Mesothelial cell of epicardium (in vitro differentiated cells): ENCODE data around the gene EPN3. TPM values are rescaled to one million over a fixed set of nuclear protein-coding genes. Genes with fewer than 3 reads are reported as not detected.

Experiments used
- DNase-seq, 2 experiments: peaks; one replicate each; pipeline ENCODE4 v3.0.0; 2021; ENCODE audit warnings: low spot score in 2 of 2; ENCODE audit not compliant: unreplicated experiment in 2 of 2
- H3K27ac Mint-ChIP-seq: 2 replicates; pipeline ENCODE4 v1.8.0; 2021; ENCODE audit warnings: mixed read lengths
- H3K27me3 Mint-ChIP-seq: 2 replicates; pipeline ENCODE4 v1.8.0; 2021; ENCODE audit warnings: low read depth, mixed read lengths
- H3K36me3 Mint-ChIP-seq: 2 replicates; pipeline ENCODE4 v1.8.0; 2021; ENCODE audit warnings: mixed read lengths
- H3K4me1 Mint-ChIP-seq: 2 replicates; pipeline ENCODE4 v1.8.0; 2021; ENCODE audit warnings: mixed read lengths
- H3K4me3 Mint-ChIP-seq: 2 replicates; pipeline ENCODE4 v1.8.0; 2021; ENCODE audit warnings: mild to moderate bottlenecking, moderate library complexity, mixed read lengths
- H3K9me3 Mint-ChIP-seq: 2 replicates; pipeline ENCODE4 v1.8.0; 2021; ENCODE audit warnings: mixed read lengths
- total RNA-seq: library from RNA; stranded (reverse); gene quantifications from 3 replicates; pipeline ENCODE4 v1.2.1, GENCODE V29; 2021
- TF ChIP-seq, protein P1 (sequence below): fragments of 200-600 bp; sonication (generic); IDR thresholded peaks from one replicate; pipeline ENCODE4 v1.5.0; 2021; ENCODE audit warnings: antibody characterized with exemption; ENCODE audit not compliant: unreplicated experiment

The EPN3 gene
- total RNA-seq, 1 donor from 2014 or later = 15.1 TPM

DNA sequence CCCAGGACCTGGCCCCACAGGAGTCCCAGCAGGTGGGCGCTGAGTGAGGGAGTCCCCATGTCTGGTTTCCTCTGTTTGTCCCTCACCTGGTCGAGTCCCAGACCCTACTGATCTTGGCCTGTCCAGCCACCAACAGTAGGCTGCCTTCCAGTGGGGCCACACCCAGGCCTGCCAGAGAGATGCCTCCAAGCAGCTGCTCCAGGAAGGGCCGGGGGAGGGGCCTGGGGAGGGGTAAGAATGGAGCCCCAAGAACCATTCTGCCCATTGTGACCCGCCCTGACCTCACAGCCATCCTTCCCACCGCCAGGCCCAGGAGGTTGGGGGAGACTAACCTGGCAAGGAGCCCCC lies 15.2 kb downstream of the EPN3 start:
- peaks cover 3% of the 10 kb centered on the region for H3K27me3 Mint-ChIP-seq
- no peaks in the 10 kb centered on the region for H3K36me3 Mint-ChIP-seq
- H3K27ac Mint-ChIP-seq = no peak overlapping the region
- TF ChIP-seq, protein P1, sequence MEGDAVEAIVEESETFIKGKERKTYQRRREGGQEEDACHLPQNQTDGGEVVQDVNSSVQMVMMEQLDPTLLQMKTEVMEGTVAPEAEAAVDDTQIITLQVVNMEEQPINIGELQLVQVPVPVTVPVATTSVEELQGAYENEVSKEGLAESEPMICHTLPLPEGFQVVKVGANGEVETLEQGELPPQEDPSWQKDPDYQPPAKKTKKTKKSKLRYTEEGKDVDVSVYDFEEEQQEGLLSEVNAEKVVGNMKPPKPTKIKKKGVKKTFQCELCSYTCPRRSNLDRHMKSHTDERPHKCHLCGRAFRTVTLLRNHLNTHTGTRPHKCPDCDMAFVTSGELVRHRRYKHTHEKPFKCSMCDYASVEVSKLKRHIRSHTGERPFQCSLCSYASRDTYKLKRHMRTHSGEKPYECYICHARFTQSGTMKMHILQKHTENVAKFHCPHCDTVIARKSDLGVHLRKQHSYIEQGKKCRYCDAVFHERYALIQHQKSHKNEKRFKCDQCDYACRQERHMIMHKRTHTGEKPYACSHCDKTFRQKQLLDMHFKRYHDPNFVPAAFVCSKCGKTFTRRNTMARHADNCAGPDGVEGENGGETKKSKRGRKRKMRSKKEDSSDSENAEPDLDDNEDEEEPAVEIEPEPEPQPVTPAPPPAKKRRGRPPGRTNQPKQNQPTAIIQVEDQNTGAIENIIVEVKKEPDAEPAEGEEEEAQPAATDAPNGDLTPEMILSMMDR = no peak
- peak overlapping the region; percentile 70 for H3K4me3 Mint-ChIP-seq
- H3K4me1 Mint-ChIP-seq = peaks cover 14% of the 10 kb centered on the region
- DNase-seq = no peak
- H3K9me3 Mint-ChIP-seq = no peaks in the 10 kb centered on the region

DNA sequence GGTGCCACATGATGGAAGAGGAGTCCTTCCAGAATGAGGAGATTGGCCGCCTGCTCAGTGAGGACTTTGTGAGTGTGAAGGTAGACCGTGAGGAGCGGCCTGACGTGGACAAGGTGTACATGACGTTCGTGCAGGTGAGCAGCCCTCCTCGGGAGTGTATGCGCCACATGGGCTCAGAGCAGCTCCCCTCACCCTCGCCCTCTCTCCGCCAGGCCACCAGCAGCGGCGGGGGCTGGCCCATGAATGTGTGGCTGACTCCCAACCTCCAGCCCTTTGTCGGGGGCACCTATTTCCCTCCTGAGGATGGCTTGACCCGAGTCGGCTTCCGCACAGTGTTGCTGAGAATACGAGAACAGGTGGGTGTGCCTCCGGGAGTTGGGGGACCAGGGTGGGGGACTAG lies 16.3 kb downstream of the EPN3 start:
- Mint-ChIP-seq H3K27ac (no peak overlapping the region), H3K4me1 (peaks cover 6% of the 10 kb centered on the region), H3K27me3 (peaks cover 3% of the 10 kb centered on the region), H3K36me3 (no peaks in the 10 kb centered on the region), H3K4me3 (no peak overlapping the region), H3K9me3 (no peaks in the 10 kb centered on the region)
- TF ChIP-seq, protein P1 = no peak
- DNase-seq = no peak

DNA sequence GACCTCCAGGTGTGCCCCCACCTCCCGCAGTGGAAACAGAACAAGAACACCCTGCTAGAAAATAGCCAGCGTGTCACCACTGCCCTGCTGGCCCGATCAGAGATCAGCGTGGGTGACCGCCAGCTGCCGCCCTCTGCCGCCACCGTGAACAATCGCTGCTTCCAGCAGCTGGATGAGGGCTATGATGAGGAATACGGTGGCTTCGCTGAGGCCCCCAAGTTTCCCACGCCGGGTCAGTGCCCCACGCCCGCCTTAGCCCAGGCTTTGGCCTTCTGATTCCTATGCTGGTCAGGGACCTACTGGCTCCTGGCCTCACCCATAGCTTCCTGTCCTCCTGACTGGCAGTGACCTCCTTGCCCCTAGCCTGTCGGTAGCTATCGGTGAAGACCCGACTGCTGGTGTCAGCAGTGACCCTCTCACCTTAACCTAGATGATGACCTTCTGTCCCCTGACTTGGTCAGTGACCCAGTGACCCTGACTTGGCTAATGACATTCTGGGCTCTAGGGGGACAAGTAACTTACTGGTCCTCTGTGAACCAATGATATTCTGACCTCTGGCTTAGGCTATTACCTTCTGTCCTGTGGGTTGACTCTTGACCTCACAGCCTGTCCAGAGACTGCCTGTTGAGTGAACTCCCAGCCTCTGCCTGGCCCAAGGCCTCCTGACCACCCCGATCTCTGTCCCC lies 16.9 kb downstream of the EPN3 start:
- no peak for DNase-seq
- H3K9me3 Mint-ChIP-seq = no peaks in the 10 kb centered on the region
- H3K27me3 Mint-ChIP-seq = peaks cover 3% of the 10 kb centered on the region
- no peak overlapping the region for H3K4me3 Mint-ChIP-seq
- peaks cover 6% of the 10 kb centered on the region for H3K4me1 Mint-ChIP-seq
- no peaks in the 10 kb centered on the region for H3K36me3 Mint-ChIP-seq
- TF ChIP-seq, protein P1 = no peak
- no peak overlapping the region for H3K27ac Mint-ChIP-seq

DNA sequence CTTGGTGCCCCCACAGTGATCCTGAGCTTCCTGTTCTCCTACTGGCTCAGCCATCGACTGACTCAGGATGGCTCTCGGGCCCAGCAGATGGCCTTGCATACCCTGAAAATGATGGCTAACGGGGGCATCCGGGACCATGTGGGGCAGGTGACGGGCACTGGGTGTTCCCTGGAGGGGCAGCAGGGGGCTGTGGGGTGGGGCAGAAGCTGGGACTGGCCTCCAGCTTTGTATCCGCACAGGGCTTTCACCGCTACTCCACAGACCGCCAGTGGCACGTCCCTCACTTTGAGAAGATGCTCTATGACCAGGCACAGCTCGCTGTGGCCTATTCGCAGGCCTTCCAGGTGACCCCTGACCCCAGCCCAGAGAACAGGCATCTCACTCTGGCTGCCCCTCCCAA lies 17.4 kb downstream of the EPN3 start:
- peaks cover 3% of the 10 kb centered on the region for H3K27me3 Mint-ChIP-seq
- H3K27ac Mint-ChIP-seq = no peak overlapping the region
- H3K4me1 Mint-ChIP-seq = peaks cover 6% of the 10 kb centered on the region
- H3K9me3 Mint-ChIP-seq = no peaks in the 10 kb centered on the region
- H3K36me3 Mint-ChIP-seq = no peaks in the 10 kb centered on the region
- H3K4me3 Mint-ChIP-seq = no peak overlapping the region
- DNase-seq = no peak
- TF ChIP-seq, protein P1 = no peak

DNA sequence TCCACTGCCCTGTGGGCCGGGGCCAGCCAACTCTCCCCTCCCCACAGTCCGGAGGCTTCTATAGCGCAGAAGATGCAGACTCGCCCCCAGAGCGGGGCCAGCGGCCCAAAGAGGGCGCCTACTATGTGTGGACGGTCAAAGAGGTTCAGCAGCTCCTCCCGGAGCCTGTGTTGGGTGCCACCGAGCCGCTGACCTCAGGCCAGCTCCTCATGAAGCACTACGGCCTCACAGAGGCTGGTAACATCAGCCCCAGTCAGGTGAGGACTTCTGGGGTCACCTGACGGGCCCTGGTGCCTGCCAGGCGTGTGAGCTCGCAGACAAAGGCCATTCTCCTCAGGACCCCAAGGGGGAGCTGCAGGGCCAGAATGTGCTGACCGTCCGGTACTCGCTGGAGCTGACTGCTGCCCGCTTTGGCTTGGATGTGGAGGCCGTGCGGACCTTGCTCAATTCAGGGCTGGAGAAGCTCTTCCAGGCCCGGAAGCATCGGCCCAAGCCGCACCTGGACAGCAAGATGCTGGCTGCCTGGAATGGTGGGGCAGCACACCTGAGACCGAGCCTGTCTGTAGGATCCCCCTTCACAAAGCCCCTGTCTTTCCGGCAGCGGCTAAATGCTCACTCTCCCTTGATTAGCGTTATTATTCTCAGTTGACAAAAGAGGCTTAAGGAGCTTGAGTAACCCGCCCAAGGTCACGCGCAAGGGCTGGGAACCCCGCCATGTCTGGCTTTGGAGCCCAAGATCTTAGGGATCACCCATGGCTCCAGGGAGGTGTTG lies 18.3 kb downstream of the EPN3 start:
- peaks cover 6% of the 10 kb centered on the region for H3K4me1 Mint-ChIP-seq
- H3K4me3 Mint-ChIP-seq = no peak overlapping the region
- no peak overlapping the region for H3K27ac Mint-ChIP-seq
- no peaks in the 10 kb centered on the region for H3K9me3 Mint-ChIP-seq
- TF ChIP-seq, protein P1 = peak; percentile 76
- peaks cover 3% of the 10 kb centered on the region for H3K27me3 Mint-ChIP-seq
- DNase-seq = peak; percentile 64 to 78
- H3K36me3 Mint-ChIP-seq = peaks cover 4% of the 10 kb centered on the region
